Adrenal gland (tissue), 12 donors: ENCODE data around the gene CES1. TPM values are rescaled to one million over a fixed set of nuclear protein-coding genes. Genes with fewer than 3 reads are reported as not detected.
"Not testable (repeated sequence)": the region's sequence is repeated elsewhere in the genome, so short reads cannot be mapped to it uniquely, and the experiment has no call there.

Source experiments
- DNase-seq, 7 donors: peaks; one replicate each; pipeline ENCODE4 v3.0.0-alpha.2; 2019 to 2020
- H3K27ac ChIP-seq, 5 donors: fragments of 200-600 bp; sonication (generic) in 4 of 5; 1 replicate in 3 of 5; 2 replicates in 2 of 5; pipeline versions ENCODE4 v1.5.1 to v1.8.0; 2016 to 2020; ENCODE audit warnings: mild to moderate bottlenecking in 1 of 5
- H3K27me3 ChIP-seq: fragments of 200-600 bp; 2 replicates; pipeline ENCODE4 v1.8.0; 2021
- H3K36me3 ChIP-seq, 2 donors: fragments of 200-600 bp; replicated peaks in 1 of 2; 1 replicate in 1 of 2; 2 replicates in 1 of 2; pipeline versions ENCODE4 v1.5.1 to v1.8.0; 2018 to 2022
- H3K4me1 ChIP-seq, 2 donors: fragments of 200-600 bp; replicated peaks in 1 of 2; 1 replicate in 1 of 2; 2 replicates in 1 of 2; pipeline versions ENCODE4 v1.5.1 to v1.8.0; 2018 to 2021
- H3K4me3 ChIP-seq, 4 donors: fragments of 200-600 bp; sonication (generic) in 3 of 4; one replicate each; pipeline ENCODE4 v1.5.1; 2016 to 2018
- H3K9me3 ChIP-seq, 3 donors: fragments of 200-600 bp; sonication (generic) in 1 of 3; replicated peaks in 1 of 3; 1 replicate in 2 of 3; 2 replicates in 1 of 3; pipeline versions ENCODE4 v1.5.1 to v1.8.0; 2016 to 2021
- POLR2A ChIP-seq, 2 donors: fragments of 450-650 bp; IDR thresholded peaks; one replicate each; pipeline ENCODE4 v1.6.1; 2017; ENCODE audit warnings: antibody characterized with exemption in 2 of 2, mild to moderate bottlenecking in 2 of 2, moderate library complexity in 1 of 2
- WGBS, 4 donors: extraction: QIAGEN DNeasy Blood & Tissue Kit in 2 of 4; methylation state at CpG; one replicate each; pipeline versions ENCODE4 v1.1.5 to v1.1.7; 2013 to 2017; 5-methylcytosine and 5-hydroxymethylcytosine counted together
- intact Hi-C, 2 donors: fragments of 100-400 bp; cut with DNase I; formaldehyde crosslinking; loops; one replicate each; pipeline versions ENCODE4 v1.14.1 to v1.15.0; 2022 to 2023
- polyA plus RNA-seq, 3 donors: library from polyadenylated mRNA; stranded (reverse); fragments of 200-250 nt in 2 of 3; fragments of 350-450 nt in 1 of 3; fragmentation: Illumina TruSeq in 1 of 3; extraction: RNeasy Lipid Tissue Mini Kit (QIAGEN cat#74804) in 1 of 3; gene quantifications; one replicate each; pipeline ENCODE4 v1.2.3, GENCODE V29; 2013 to 2014
- total RNA-seq, 9 donors: library from RNA; depleted of rRNA in 4 of 9; stranded (reverse); fragments of >200 nt in 4 of 9; fragments of 120-200 nt in 1 of 9; fragmentation: NEBNext Ultra II Directional in 1 of 9; extraction: Animal tissue kit (Norgen Biotek cat#: 25700) in 1 of 9; gene quantifications; one replicate each; pipeline versions ENCODE4 v1.1.0 to v1.2.4, GENCODE V29; 2013 to 2023
- TF ChIP-seq, protein P1 (sequence below), 6 experiments: fragments of 450-650 bp in 4 of 6; fragments of 200-600 bp in 2 of 6; sonication (generic) in 1 of 6; IDR thresholded peaks; 1 replicate in 5 of 6; 2 replicates in 1 of 6; pipeline versions ENCODE4 v1.5.1 to v1.8.0; 2016 to 2021; ENCODE audit warnings: antibody characterized with exemption in 6 of 6, mild to moderate bottlenecking in 2 of 6, moderate library complexity in 1 of 6
- donor health status: healthy with polysubstance abuse.
- donor health status: Bipolar disorder and iron deficiency.
- donor health status: DM: yes; HTN: yes; CAD: no.
- donor health status: DM: no; HTN: no; CAD: no.
- donor health status: DM: no; HTN: no; CAD: no.
- donor health status: DM: yes; HTN: yes; CAD: no.

CES1 gene
- total and polyA plus RNA-seq, 12 donors = 0.11 to 103 (median 18.9) TPM

DNA sequence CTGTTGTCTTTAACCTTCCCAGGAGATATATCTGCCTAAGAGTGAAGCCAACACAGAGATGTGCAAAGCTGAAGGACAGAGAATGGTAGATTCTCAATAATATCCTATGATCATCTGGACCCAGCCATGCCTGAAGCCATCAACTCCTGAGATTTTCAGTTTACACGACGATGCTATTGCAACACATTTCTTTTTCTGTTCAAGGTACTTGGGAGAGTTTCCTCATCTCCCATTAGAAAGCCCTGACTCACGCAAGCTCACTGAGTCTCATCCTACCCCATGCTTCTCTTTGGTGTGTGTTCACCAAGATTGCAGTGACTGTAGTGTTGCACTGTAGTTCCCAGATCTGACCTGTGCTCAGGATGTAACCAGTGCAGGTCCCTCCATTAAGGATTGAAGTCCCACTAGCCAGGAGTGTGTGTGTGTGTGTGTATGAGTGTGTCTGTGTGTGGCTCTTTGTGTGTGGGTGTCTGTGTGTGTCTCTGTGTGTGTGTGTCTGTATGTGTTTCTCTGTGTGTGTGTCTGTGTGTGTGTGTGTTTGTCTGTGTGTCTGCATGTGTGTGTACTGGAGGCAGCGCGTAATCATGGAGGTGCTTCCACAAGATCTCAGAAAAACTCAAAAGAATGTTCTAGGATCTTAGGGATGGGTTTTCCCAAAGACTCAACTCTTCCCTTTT lies 15.5 kb downstream of the CES1 start:
- WGBS, 4 donors = 76 to 84% (median 81%) methylated on average over 5 of the region's 5 CpGs
- no peak for TF ChIP-seq POLR2A (IDR thresholded peaks at IDR 0.05)
- TF ChIP-seq, protein P1, sequence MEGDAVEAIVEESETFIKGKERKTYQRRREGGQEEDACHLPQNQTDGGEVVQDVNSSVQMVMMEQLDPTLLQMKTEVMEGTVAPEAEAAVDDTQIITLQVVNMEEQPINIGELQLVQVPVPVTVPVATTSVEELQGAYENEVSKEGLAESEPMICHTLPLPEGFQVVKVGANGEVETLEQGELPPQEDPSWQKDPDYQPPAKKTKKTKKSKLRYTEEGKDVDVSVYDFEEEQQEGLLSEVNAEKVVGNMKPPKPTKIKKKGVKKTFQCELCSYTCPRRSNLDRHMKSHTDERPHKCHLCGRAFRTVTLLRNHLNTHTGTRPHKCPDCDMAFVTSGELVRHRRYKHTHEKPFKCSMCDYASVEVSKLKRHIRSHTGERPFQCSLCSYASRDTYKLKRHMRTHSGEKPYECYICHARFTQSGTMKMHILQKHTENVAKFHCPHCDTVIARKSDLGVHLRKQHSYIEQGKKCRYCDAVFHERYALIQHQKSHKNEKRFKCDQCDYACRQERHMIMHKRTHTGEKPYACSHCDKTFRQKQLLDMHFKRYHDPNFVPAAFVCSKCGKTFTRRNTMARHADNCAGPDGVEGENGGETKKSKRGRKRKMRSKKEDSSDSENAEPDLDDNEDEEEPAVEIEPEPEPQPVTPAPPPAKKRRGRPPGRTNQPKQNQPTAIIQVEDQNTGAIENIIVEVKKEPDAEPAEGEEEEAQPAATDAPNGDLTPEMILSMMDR (IDR thresholded peaks at IDR 0.05) = no peak
- Histone ChIP-seq H3K27me3 (no peaks in the 10 kb centered on the region), H3K4me3 (no peak overlapping the region), H3K4me1 (no peaks in the 10 kb centered on the region), H3K36me3 (no peaks in the 10 kb centered on the region), H3K27ac (no peak overlapping the region), H3K9me3 (no peaks in the 10 kb centered on the region)
- DNase-seq = peak in 1 of 7 donors; percentile 10
- intact Hi-C loops = loop anchor here in 1 of 2 donors (10.0 kb wide), 1 partner anchor 73 kb away; no protein-coding TSS in a partner anchor

DNA sequence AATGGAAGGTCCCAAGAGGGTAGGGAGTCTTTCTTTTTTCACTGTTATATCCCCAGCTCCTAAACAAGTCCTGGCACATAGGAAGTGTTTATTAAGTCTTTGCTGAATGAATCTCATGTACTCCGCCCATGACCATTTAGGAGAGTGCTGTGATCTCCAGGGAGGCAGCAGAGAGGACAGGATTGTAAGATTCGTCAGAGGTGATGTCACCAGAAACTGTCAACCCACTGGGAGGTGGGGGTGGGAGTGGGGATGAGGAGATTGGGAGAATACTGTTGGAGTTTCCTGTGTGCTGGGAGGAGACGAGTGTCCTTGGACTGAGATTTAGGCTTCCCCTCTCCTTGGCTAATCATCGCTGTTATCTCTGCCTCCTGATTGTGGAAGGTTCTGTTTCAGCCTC lies 16.7 kb downstream of the CES1 start:
- H3K9me3 ChIP-seq, H3K27me3 ChIP-seq, H3K4me3 ChIP-seq, H3K36me3 ChIP-seq, H3K27ac ChIP-seq, H3K4me1 ChIP-seq, DNase-seq: not testable (repeated sequence)
- intact Hi-C loops = loop anchor here in 1 of 2 donors (10.0 kb wide), 1 partner anchor 71 kb away; no protein-coding TSS in a partner anchor
- 43 to 64% (median 47%) methylated on average over 3 to 4 of the region's 4 CpGs for WGBS, 4 donors

DNA sequence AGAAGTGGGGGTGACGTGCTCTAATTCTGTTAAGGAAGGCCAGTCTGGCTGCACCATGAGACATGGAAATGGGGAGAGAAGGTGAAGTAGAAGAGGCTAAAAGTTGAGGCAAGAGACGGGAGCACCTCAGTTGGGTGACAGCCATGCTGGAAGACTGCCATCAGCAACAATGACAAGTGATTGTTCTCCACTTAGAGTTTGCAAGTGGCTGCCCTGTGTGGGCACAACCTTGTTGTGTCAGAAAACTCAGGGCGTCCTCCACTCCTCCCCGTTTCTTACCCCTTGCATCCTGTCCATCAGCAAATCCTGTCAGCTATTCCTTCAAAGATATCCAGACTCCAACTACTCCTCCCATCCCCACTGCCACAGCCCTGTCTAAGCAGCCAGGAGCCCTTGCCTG lies 17.6 kb downstream of the CES1 start:
- intact Hi-C loops = loop anchor here in 1 of 2 donors (10.0 kb wide), 1 partner anchor 71 kb away; no protein-coding TSS in a partner anchor
- Histone ChIP-seq H3K9me3 (no peaks in the 10 kb centered on the region), H3K4me1 (no peaks in the 10 kb centered on the region), H3K4me3 (no peak overlapping the region), H3K27ac (no peak overlapping the region), H3K36me3 (no peaks in the 10 kb centered on the region), H3K27me3 (no peaks in the 10 kb centered on the region)
- WGBS, 4 donors = 60 to 74% (median 63%) methylated on average over 3 to 4 of the region's 4 CpGs
- TF ChIP-seq, protein P1 (IDR thresholded peaks at IDR 0.05) = no peak
- no peak for TF ChIP-seq POLR2A (IDR thresholded peaks at IDR 0.05)
- DNase-seq = peak in 1 of 7 donors; percentile 17

DNA sequence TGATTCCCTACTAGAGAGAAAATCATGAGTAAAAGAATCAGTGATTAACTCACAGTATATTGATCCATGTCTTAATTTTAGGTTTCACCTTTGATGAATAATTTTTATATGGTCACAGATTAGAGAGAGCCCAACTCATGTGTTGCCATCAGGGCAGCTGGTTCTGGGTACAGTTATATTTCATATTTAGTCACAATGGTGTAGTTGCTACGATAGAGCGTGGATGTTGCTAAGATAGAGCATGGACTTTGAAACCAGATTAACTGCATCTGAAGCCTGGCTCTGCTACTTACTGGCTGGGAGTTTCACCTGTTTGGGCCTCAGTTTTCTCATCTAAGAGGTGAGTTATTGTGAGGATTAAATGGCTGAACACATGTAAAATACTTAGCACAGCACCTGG lies 18.7 kb downstream of the CES1 start:
- not testable (repeated sequence) for H3K27me3 ChIP-seq, H3K4me3 ChIP-seq, H3K27ac ChIP-seq, H3K36me3 ChIP-seq, H3K9me3 ChIP-seq, DNase-seq, H3K4me1 ChIP-seq
- 36 to 75% (median 52%) methylated on average over 2 of the region's 2 CpGs for WGBS, 4 donors
- intact Hi-C loops = loop anchor here in 1 of 2 donors (10.0 kb wide), 1 partner anchor 69 kb away; no protein-coding TSS in a partner anchor

DNA sequence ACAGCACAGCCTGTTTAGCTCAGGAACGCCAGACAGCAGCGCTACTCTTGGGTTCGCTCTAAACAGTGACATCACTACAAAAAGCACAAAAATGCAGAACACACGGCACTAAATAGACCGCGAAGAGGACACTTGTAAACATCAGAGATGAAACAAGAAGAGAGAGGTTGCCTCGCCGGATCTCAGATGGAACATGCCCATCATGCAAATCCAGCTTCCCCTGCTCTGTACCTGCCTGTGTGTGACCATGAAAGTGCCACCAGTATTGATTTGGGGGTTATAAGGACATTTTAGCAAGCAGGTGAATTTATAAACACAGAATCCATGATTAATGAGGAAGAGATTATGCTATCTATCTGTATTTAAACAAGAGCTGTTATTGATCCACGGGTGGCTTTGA lies 19.2 kb downstream of the CES1 start:
- 76 to 84% (median 82%) methylated on average over 3 to 8 of the region's 9 CpGs for WGBS, 4 donors
- not testable (repeated sequence) for H3K27me3 ChIP-seq, H3K4me3 ChIP-seq, H3K27ac ChIP-seq, H3K9me3 ChIP-seq, H3K4me1 ChIP-seq, H3K36me3 ChIP-seq
- peak in 1 of 7 donors; percentile 2 for DNase-seq
- intact Hi-C loops = loop anchor here in 1 of 2 donors (10.0 kb wide), 1 partner anchor 69 kb away; no protein-coding TSS in a partner anchor

DNA sequence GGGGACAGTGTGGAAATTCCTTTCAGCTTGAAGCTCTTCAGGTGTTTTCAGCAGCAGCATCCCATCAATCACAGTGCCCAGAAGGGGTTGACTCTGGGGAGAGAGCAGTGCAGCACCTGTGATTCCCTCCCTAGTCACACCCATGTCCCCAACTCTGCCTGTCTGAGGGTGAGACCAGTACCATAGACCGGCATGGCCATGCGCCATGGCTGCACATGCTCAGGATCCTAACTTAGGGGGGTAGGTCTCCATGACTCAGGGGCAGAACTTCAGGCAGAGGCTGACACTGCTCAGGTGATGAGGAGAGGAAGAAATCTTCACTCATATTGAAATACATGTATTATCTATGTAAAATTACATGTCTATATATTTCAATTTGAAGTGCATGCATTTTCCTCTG lies 19.9 kb downstream of the CES1 start:
- Histone ChIP-seq H3K36me3 (no peaks in the 10 kb centered on the region), H3K4me3 (no peak overlapping the region), H3K4me1 (no peaks in the 10 kb centered on the region), H3K27me3 (no peaks in the 10 kb centered on the region), H3K27ac (no peak overlapping the region), H3K9me3 (no peaks in the 10 kb centered on the region)
- intact Hi-C loops = loop anchor here in 1 of 2 donors (10.0 kb wide), 1 partner anchor 68 kb away; no protein-coding TSS in a partner anchor
- DNase-seq = peak in 1 of 7 donors; percentile 9
- TF ChIP-seq POLR2A (IDR thresholded peaks at IDR 0.05) = no peak
- TF ChIP-seq, protein P1 (IDR thresholded peaks at IDR 0.05) = no peak
- 50 to 78% (median 63%) methylated on average over 2 of the region's 2 CpGs for WGBS, 4 donors
